ENCODE measurements around the gene EVC.

The EVC gene

DNA sequence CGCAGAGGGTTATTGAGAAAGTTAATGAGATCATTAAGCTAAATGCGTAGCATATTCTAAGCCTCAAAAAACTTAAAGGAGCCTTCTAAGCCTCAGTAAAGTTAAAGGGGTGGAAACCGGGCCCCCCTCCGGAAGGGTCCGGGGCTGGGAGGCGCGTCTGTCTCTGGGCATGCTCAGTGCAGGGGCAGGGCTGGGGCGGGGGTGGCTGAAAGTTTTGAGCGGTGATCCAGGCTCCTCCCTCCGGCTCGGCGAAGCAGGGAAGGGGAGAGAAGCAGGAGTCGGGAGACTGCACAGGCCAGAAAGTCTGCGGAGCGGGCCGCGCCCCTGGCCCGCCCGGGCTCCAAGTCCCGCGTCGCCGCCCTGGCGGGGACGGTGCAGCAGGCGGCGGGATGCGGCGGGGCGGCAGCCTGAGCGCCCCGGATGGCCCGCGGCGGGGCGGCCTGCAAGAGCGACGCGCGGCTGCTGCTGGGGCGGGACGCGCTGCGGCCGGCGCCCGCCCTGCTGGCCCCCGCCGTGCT, at the start of gene EVC:
TSS of gene EVC (plus strand) at position 241 of the 518 bp plus-strand sequence. CDS start at position 421, 180 bp downstream.
- no peak for DNase-seq

DNA sequence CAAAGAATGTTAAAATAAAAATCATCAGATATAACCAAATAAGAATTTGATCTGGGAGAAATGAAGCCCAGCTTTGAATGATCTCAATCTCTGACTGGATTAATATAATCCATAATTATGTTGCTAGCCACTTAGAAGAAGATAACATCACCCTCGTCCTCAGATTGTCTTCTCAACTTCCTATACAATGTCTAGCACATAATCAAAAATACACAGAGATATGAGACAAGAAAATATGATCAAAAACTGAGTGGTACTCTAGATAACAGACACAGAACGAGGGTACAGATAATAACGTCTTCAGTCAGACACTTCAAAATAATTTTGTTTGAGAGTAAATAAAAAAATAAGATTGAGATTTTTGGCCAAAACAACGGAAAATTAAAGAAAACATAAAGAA, 49.8 kb upstream of the EVC start:
- no peak for DNase-seq

DNA sequence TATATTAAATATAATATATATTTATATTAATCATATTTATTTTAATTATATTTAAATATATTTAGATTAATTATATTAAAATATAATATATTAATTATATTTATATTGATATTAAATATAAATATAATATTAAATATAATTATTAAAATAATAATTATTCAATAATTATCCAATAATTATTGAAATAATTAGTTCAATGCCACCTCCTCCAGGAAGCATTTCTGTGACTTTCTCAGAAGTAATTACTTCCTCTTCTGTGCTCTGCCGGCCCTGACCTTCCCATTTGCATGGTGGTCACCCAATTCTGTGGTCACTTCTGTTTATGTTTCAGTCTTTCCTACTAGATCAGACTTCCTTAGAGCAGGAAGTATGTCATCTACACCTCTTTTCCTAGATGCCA, 48.4 kb upstream of the EVC start:
- no peak for DNase-seq

DNA sequence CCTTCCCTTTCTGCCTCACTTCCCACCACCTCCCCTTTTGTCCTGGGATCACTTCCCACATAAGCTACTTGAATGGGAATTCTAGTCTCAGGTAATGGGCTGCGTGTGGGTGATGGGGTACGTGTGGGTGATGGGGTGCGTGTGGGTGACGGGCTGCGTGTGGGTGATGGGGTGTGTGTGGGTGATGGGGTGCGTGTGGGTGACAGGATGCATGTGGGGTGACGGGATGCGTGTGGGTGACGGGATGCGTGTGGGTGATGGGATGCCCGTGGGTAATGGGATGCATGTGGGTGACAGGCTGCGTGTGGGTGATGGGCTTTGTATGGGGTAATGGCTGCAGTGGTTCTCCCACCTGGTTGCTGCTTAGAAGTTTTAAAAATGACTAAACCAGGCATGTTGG, 46.2 kb upstream of the EVC start:
- DNase-seq = no peak

DNA sequence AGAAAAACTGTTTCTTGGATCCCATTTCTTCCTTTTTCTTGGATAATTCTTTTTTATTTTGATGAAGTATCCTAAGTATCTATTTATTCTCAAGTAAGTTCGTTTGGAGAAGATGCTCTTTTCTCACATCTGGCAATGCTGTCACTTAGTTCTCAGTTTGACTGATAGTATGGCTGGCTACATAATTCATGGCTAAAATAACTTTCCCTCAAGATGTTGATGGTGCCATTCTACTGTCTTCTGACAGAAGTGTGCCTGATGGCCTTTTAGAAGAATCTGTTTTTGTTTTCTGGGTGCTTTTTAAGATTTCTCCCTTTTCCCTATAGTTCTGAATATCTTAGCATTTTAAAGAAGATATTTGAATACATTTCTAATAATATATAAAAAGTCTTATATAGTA, 44.3 kb upstream of the EVC start:
- no peak for DNase-seq

DNA sequence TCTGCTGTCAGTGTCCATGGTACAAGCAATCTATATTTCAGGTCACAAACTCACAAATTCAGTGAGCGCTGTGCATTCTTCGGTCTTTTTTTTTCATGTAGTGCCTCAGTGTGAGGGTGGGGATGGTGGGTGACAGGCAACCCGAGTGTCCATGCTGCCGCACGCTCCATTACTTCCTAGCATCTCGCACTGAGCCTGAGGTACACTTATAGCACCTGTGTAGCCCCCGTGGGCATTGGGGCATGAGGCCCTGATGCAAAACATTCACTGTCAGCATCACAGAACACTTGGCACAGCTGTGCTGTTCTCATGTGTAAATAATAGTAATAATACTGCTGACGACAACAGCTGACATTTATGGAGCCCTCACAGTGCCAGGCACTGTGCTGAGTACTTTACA, 34.2 kb upstream of the EVC start:
- no peak for DNase-seq

DNA sequence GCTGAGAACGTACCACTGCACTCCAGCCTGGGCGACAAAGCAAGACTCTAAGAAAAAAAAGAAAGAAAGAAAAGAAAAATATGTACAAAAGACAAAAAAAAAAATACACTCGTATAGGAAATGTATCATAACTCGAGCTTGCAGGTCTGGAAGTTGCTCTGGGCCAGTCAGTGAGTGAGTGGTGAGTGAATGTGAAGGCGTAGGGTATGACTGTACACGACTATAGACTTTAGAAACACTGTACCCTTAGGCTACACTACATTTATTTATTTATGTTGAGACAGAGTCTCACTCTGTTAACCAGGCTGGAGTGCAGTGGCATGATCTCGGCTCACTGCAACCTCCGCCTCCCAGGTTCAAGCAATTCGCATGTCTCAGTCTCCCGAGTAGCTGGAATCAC, 32.0 kb upstream of the EVC start:
- DNase-seq = no peak

DNA sequence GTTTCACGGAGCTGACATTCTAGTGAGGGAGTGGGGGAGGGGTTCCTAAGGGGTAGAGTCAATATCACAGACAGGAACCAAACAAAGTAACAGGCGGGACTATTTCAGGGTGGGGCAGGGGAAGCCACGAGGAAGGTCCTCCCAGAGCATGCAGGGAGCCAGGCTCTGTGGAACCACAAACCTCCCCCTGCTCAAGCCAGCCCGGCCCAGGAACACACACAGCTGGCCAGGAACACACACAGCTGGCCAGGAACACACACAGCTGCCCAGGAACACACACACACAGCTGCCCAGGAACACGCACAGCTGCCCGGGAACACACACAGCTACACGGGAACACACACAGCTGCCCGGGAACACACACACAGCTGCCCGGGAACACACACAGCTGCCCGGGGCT, 27.4 kb upstream of the EVC start:
- DNase-seq = no peak

DNA sequence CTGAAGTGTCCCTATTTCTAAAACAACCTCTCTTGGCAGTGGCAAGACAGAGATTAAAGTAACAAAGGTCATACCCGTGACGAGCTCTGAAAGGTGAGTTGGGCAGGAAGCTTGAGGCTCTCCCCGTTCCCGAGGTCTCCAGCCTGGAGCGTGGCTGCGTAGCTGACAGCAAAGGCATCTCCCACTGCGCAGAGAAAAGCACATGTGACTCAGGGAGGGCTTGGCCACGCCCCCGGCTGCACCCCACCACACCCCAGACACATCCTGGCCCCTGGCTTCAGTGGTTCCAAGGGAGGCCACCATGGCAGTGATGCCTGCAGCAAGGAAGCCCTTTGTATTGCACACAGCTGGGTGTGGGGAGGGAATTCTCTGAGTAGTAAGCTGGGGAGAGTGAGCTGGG, 25.7 kb upstream of the EVC start:
- no peak for DNase-seq

DNA sequence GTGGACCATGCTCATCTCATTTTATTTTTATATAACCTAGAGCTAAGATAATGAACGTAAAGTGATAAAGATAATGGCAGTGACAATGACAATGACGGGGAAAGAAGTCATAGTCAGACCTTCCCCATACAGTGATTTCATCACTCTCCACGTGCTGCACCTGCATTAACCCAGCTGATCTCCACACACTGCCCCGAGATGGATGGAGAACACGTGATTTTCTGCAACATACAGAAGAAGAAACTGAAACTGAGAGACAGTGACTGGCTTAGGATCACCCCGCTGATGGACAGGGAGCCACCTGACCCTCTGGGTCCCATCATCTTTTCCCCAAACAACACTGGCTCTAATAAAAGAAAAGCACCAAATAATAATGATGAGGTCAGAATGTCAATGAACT, 24.7 kb upstream of the EVC start:
- no peak for DNase-seq

DNA sequence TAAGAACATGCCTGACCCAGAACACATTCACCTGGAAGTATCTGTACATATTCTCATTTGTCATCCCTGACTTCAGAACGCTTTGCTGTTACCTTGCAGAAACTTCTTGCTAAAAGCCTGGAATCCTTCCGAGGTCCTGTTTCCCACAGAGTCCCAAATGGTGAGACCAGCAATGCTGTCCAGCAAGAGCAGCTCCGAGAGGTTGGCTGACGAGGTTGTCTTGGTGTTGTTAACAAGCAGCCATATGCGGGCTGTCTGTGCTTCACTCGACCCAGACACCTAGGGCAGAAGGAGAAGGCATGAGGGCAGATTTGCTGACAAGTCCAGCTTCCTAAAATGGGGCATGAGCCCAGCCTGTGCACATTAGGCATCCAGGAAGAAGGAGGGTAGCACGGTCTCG, 21.9 kb upstream of the EVC start:
- DNase-seq = no peak

DNA sequence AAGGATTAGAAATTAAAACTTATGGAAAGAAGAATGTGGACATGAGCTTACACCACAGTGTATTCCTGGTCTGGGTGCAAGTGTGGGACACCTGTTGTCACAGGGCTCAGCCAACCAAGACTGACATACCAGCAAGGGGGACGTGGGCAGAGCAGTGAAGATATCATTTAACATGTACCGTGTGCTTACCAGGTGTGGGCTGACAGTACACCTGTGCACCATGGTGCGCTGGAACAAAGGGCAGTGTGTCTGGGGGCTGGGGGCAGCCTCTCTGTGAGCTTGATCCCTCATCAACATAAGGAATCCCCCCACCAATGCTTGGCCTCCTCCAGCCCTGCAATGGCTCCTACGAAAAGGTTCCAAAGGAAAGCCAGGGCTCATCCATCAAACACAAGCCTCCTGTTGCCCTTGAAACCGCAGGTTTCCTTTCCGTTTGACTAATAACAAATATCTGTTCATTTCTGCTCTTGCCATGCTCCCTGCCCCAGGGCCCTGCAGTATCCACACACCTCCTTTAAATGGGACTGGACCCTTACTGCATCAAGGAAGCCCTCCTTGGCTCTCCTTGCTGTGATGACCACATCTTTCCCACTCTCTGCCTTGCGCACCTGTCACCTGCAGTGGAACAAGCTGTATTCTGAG, 19.4 kb upstream of the EVC start:
- no peak for DNase-seq

DNA sequence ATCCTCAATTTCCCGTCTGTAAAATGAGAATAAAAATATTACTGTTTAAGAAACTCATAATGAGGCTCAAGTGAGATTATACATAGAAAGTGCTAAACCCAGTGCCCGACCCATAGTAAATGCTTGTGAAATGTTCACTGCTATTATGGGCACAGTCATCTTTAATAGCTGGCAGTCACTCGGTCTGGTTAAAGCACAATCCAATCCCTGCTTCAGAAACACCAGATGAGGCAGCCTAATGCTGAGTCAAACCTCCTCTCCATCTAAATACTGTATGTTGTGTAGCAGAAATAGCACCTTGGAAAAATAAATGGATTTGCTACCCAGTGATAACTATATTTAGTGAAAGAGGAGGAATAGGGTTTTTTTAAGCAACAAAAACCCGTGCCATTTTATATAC, 17.1 kb upstream of the EVC start:
- no peak for DNase-seq

DNA sequence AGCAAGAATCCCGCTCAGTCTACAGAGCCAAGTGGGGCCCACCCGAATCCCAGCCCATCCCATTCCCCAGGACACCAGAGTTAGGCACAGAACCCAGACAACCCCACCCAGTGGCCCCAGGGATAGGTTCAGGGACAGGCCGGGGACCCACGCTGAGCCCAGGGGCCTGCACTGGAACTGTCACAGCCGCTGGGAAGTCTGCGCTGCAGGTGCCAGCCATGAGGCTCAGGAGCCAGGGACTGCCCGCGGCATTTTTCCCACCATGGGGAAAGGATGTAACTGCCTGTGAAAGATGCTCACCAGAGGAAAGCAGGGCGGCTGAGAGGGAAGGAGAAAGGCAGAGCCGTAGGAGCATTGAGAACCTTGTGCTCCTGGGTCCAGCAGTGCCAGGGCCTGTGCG, 14.7 kb upstream of the EVC start:
- DNase-seq = no peak

DNA sequence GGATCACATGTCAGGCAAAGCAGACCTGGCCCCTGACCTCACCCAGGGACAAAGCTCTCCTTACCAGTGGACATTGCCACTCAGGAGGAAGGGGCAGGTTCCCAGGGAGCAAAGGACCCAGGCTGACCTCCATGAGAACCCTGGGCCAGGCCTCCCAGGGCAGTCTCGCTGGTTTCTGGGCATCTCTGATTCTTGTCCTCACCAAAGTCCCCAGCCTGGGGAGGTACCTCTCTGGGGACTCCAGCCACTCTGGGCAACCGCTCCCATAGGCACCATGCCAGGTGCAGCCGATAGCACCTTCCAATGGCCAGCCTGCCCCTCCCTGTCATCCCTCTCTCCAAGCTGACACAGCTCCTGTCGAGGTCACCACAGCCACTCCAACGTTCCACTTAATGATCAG, 10.5 kb upstream of the EVC start:
- no peak for DNase-seq

DNA sequence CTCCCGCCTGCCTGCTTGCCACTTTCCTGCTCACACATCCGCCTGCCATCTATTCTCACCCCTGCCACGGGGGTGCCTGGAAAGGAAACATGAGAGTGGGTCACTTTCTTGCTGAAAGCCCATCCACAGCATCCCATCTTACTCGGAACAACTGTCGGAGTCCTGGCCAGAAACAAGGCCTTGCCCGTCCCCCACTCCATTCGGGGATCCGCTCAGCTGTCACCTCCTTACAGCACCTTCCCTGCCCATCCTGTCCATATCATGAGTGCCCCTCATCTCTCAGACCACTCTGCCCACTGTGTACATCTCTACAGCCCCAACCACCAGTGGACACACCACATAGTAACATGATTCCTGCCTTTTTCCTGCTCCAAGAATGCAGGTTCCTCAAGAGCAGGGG, 9.0 kb upstream of the EVC start:
- DNase-seq = no peak

DNA sequence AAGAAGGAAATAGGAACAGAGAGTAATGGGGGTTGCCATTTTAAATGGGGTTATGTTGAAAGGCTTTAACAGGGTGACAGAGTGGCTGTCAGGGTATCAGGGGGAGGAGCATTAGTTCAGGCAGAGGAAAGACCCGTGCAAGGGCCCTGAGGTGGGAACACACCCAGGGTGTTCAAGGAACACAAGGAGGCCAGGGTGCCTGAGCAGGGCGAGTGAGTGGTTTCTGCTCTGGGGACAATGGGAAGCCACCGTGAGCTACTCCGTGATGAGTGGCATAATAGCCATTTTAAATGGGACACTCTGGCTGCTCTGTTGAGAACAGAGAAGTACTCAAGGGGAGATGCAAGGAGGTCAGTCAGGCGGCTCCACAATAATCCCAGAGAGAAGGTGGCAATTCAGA, 7.2 kb upstream of the EVC start:
- DNase-seq = no peak

DNA sequence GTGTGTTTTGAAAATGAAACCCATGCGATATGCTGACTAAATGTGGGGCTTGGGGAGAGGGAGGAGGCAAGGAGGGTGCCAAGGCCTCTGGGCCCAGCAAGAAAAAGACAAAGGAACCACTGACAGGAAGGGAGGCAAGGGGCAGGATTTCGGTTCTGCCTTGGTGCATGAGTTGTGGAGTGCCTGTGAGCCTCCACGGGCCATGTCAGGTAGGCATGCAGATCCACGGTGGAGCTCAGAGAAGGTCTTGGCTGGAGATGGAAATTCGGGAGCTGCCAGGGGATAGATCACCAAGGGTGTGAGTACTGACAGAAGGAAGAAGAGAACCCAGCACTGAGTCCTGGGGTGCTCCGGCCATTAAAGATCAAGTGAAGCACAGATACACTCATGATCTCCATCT, 6.7 kb upstream of the EVC start:
- DNase-seq = no peak

DNA sequence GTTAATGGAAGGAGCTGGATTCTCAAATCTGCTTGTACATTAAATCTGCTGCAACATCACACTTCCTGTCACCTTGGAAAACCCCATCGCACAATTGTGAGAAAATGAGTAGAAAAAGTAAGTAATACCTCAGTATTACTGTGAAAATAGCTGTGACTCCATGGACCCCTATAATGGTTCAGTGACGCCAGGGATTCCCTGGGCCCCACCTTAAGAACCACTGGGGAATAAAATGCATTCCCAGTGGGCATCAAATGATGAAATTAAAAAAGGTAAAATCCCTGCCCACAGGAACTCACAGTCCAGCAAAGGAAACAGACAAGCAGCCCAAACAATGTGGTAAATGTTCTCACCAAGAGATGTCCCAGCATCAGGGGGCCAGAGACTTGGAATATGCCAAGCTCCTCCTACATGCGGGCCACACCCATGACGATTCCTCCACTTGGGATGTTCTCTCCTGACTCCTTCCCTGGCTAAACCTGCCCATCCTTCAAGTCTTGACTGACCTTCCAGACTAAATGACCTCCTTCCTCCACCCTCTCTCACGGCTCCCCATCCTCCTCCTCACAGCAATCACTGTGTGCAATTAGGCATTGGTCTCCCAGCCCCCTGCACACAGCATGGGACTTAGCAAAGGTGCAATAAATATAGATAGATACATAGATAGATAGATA, 5.2 kb upstream of the EVC start:
- DNase-seq = no peak

DNA sequence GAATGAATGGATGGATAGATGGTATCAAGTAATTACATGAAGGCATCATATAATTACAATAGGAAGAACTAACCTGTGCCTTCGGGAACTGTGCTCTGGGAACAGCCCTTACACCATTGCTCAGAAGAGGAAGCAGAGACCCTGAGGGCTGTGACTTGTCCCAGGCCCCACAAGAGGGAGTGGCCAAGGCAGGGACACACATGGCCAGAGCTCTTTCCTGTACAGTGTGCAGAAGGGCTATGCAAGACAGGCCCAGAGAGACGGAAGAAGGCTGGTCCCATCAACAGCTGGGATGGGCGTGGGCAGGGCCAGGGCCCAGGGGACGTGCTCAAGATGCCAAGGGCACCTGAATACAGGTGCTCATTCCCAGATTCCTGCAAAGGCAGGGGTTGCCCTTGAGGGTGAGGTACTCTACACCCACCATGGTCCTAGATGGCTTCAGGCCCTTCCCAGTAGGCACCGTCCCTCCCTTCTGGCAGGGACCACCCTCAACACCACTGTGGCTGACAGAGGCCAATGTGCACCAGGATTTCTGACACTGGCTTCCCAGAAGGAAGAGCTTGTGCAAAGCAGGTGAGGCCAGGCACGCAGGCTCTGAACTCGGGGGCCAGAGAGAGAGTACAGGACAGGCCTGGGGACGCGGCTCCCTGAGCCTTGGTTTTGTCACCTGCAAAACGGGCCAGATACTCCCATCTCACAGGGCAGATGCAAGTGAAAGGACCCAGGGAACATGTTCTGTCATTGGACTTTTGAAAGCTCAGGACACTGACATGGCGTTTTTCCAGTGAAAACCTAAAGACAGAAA, 4.3 kb upstream of the EVC start:
- DNase-seq = no peak

DNA sequence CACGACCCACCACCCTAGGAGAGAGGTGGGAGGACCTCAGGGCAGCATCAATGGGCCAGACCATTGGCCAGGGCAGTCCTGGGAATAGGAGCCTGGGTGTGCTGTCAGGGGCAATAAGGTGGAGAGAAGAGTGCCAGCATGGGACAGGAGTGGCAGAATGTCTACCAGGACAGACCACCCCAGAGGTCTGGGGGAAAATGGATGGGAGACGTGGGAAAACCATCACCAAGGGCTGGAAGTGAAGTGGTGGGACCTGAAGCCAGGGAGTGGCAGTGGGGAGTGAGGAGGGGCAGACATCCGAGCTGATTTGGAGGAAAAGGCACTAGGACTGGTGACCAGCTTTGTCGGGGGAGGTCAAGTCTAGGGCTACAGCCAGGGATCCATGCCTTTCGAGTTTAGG, 3.6 kb upstream of the EVC start:
- DNase-seq = no peak

DNA sequence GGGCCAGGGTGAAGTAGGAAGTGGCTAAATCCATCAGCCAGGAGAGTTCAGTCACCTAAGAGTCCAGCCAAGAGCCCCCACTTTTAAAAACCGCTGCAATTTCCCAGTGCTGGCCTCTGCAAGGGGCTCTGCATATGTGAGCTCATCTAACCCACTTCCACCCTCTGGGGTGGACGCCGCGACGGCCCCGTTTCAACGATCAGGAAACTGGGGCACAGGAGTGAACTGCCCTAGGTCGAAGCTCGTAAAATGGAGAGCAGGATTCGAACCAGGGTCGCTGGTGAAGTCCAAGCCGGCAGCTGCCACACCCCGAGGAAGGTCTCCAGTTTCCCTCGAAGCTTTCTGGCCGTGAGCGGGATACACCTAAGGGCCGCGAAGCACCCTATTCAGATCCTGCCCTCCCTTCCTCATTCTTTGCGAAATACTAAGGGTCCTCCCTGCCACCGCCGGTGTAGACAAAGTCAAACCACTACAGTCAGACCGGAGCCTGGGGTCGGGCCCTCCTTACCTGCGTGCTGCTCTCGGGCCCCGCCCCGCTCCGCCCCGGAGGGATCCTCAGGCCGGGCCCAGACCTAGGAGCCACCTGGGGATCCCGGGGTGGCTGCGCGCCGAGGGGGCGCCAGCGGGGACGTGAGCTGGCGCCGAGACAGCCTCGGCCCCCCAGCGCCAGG, 3.1 kb upstream of the EVC start:
- DNase-seq = no peak

DNA sequence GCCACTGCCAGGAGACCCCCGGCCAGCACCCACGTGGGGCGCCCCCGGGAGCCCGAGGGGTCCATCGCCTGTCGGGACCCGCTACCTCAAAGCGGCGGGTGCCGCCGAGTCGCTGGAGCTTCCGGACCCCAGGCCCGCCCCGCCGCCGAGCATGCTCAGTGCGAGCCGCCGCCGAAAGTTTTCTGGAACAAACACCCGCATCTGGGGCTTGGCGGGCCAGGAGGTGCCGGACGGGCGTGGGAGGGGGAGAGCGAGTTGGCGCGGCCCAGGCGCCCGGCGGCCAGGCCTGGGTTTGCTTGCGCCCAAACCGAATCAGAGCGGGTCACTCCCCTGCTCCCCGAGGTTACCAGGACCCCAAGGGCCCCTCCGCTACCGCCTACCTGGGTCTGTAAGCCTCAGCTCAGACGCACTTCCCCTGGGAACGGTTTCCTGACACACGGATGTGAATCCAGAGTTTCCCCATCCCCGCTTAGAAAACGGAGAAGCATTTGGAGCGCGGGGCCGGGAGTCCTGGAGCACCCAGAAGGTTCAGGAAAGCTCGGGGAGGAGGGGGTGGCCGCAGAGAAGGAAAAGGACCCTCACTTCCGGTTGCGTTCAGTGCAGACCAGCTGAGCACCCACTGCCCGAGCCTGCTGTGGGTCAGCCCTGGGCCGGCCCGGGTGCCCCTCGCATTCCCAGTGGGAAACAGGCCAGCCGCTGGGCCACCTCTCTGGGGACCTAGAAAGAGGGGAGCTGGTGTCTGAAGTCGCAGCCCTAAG, 2.4 kb upstream of the EVC start, which contains the start of gene EVC2:
TSS of gene EVC2 (minus strand) at position 111 of the 758 bp plus-strand sequence. CDS start at position 65, 46 bp downstream.
- DNase-seq = no peak
